Lung (tissue), 12 donors: ENCODE measurements around the gene GALNT10. TPM values are rescaled to one million over a fixed set of nuclear protein-coding genes. Genes with fewer than 3 reads are reported as not detected.

Experiments used
- ATAC-seq: fragments of 200-7000 bp; cut with Tn5 transposase; one replicate; pipeline ENCODE4 v1.9.1; 2020; ENCODE audit warnings: moderate number of reproducible peaks; ENCODE audit not compliant: insufficient read depth, low FRiP score
- DNase-seq, 3 donors: peaks; one replicate each; pipeline ENCODE4 v3.0.0-alpha.2; 2013 to 2017
- H3K27ac ChIP-seq, 2 donors: one replicate each; pipeline ENCODE4 v1.5.1; 2013; ENCODE audit warnings: mild to moderate bottlenecking in 2 of 2, moderate library complexity in 2 of 2, control low read depth in 1 of 2, inconsistent platforms in 1 of 2, low read depth in 1 of 2, low read length in 1 of 2
- H3K27me3 ChIP-seq, 3 donors: one replicate each; pipeline ENCODE4 v1.5.1; 2013; ENCODE audit warnings: low read length in 2 of 3; ENCODE audit not compliant: control insufficient read depth in 3 of 3, insufficient read depth in 3 of 3
- H3K36me3 ChIP-seq, 4 donors: one replicate each; pipeline ENCODE4 v1.5.1; 2013; ENCODE audit warnings: low read length in 4 of 4, mild to moderate bottlenecking in 1 of 4, moderate library complexity in 1 of 4; ENCODE audit not compliant: control insufficient read depth in 4 of 4, insufficient read depth in 4 of 4
- H3K4me1 ChIP-seq, 5 donors: one replicate each; pipeline ENCODE4 v1.5.1; 2013; ENCODE audit warnings: low read length in 5 of 5, mild to moderate bottlenecking in 2 of 5, moderate library complexity in 1 of 5; ENCODE audit not compliant: control insufficient read depth in 5 of 5, insufficient read depth in 5 of 5
- H3K4me3 ChIP-seq: one replicate; pipeline ENCODE4 v1.5.1; 2013; ENCODE audit warnings: mild to moderate bottlenecking, control low read depth, moderate library complexity
- H3K9ac ChIP-seq, 2 donors: one replicate each; pipeline ENCODE4 v1.5.1; 2013; ENCODE audit warnings: low read length in 2 of 2, control low read depth in 1 of 2; ENCODE audit not compliant: insufficient read depth in 1 of 2
- H3K9me3 ChIP-seq, 4 donors: one replicate each; pipeline ENCODE4 v1.5.1; 2013; ENCODE audit warnings: low read length in 3 of 4, mild to moderate bottlenecking in 1 of 4, moderate library complexity in 1 of 4; ENCODE audit not compliant: control insufficient read depth in 4 of 4, insufficient read depth in 3 of 4
- CTCF ChIP-seq: IDR thresholded peaks from 2 replicates; pipeline ENCODE4 v1.5.1; 2012; ENCODE audit warnings: mild to moderate bottlenecking; ENCODE audit errors: control extremely low read depth, extremely low read depth
- WGBS, 2 donors: extraction: QIAGEN DNeasy Blood & Tissue Kit; methylation state at CpG; one replicate each; pipeline ENCODE4 v1.1.7; 2013; 5-methylcytosine and 5-hydroxymethylcytosine counted together
- polyA plus RNA-seq, 2 donors: library from polyadenylated mRNA; stranded (reverse); fragments of 200-250 nt; gene quantifications; one replicate each; pipeline ENCODE4 v1.2.1, GENCODE V29; 2013
- total RNA-seq, 2 donors: library from RNA; depleted of rRNA in 1 of 2; stranded (reverse); fragments of >200 nt in 1 of 2; gene quantifications; one replicate each; pipeline ENCODE4 v1.2.1, GENCODE V29; 2014 to 2021
- donor health status: control.
- donor health status: control.
- donor health status: Bipolar disorder and iron deficiency.
- donor health status: healthy.
- donor health status: DM: yes; HTN: yes; CAD: no.

The GALNT10 gene
- total and polyA plus RNA-seq, 4 donors: 9.0 to 70.2 (median 22.0) TPM

DNA sequence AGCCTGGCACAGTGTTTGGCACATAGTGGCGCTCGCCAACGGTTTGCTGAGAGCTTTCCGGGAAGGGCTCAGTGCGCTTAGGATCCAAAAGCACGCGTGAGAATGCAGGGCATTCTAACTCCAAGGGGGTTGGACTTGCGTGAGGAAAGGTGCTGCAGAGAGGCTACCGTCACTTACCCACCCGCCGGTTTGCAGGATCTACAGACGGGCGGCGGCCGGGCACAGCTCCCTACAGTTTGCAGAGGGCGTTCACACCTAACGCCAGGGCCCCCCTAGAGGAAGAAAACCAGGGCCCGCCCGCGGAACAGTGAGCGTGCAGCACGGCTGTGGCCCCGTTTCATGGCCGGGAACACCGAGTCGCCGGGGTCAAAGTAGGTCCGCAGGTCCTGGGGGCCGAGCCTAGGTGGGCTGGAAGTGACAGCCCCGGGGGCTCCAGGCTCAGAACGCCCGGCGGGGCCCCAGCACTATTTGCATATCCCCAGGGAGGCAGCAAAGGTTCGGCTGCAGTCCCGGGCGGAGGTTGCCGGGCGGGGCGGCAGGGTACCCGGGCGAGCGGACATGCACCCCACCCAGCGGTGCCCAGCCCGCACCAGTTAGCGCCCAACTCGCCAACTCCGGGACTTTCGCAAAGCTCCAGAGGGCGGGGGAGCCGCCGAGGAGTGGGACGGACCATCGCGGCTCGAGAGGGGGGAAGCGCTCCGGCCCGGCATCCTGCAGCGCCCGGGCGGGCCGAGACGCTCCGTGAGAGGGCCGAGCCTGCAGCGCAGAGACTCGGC, 526 bp upstream of the GALNT10 start:
- H3K9ac ChIP-seq: no peak overlapping the region
- H3K9me3 ChIP-seq: no peaks in the 10 kb centered on the region
- peak; percentile 90 for ATAC-seq
- H3K27ac ChIP-seq: peak overlapping the region; percentile 81 to 82
- peak overlapping the region; percentile 65 for H3K4me3 ChIP-seq
- peak; percentile 78 to 86 (median 79) for DNase-seq
- peaks cover 0 to 12% (median 5%) of the 10 kb centered on the region in 5 donors for H3K4me1 ChIP-seq
- TF ChIP-seq CTCF: no peak
- peaks cover 0 to 1% (median 0%) of the 10 kb centered on the region in 4 donors for H3K36me3 ChIP-seq
- H3K27me3 ChIP-seq: peaks cover 0 to 11% (median 0%) of the 10 kb centered on the region in 3 donors
- 0% methylated on average over 57 to 67 of the region's 67 CpGs for WGBS, 2 donors

DNA sequence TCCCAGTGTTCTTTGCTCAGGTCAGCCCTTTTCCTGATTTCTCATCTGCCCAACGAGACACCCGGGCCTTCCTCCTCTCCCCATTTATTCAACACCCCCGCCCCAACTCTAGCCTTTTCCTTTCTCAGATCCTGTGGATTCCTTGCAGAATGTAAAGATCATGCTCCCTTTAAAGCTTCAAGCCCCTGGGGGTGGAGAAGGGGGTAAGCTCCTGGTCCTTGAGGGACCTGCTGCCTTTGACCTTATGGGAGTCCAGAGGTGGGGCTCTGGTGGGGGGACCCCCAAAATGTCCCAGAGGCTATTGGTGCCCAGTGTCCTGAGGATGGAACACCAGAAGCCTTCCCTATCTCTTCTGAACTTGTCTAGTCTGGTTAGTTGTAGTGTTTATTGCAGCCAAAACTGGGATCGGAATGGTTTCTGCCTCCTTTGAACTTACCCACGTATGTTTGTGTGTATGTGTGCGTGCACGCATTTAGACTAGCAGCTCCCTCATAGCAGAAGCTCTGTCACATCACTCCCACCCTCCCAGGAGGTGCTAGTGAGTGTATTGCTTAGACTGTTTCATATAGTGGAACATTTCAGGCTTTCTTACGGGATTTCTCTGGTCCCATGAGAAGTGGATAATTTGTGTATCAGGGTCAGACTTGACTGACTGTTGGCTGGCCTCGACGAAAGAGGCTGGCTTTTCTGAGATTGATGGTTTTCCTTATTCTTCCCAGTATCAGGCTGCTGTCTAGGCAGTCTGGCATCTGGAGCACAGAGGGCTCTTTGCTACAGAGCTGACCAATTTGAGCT, 1.1 kb downstream of the GALNT10 start:
- DNase-seq (peak; percentile 21 to 46 (median 24)), ATAC-seq (no peak)
- Histone ChIP-seq H3K27me3 (peaks cover 0 to 11% (median 0%) of the 10 kb centered on the region in 3 donors), H3K9me3 (no peaks in the 10 kb centered on the region), H3K4me3 (no peak overlapping the region), H3K4me1 (peaks cover 0 to 12% (median 7%) of the 10 kb centered on the region in 5 donors), H3K9ac (no peak overlapping the region), H3K27ac (no peak overlapping the region), H3K36me3 (peaks cover 0 to 1% (median 0%) of the 10 kb centered on the region in 4 donors)
- WGBS, 2 donors: 33 to 52% methylated on average over 10 of the region's 10 CpGs
- TF ChIP-seq CTCF: no peak

GRCh38 chr5:154193283-154193682, 2.8 kb downstream of the GALNT10 start:
- whole genome bisulfite sequencing, 2 donors: 82 to 91% methylated on average over 3 of the region's 3 CpGs
- H3K9me3 ChIP-seq: no peaks in the 10 kb centered on the region
- ATAC-seq: no peak
- H3K36me3 ChIP-seq: peaks cover 0 to 1% (median 0%) of the 10 kb centered on the region in 4 donors
- no peak for TF ChIP-seq CTCF
- H3K4me3 ChIP-seq: no peak overlapping the region
- DNase-seq: peak in 1 of 3 donors; percentile 20
- H3K27ac ChIP-seq: no peak overlapping the region
- H3K4me1 ChIP-seq: peaks cover 9 to 24% (median 13%) of the 10 kb centered on the region in 5 donors
- peaks cover 0 to 11% (median 0%) of the 10 kb centered on the region in 3 donors for H3K27me3 ChIP-seq
- no peak overlapping the region for H3K9ac ChIP-seq
